Measurements from ENCODE around the gene BCAT1.

DNA sequence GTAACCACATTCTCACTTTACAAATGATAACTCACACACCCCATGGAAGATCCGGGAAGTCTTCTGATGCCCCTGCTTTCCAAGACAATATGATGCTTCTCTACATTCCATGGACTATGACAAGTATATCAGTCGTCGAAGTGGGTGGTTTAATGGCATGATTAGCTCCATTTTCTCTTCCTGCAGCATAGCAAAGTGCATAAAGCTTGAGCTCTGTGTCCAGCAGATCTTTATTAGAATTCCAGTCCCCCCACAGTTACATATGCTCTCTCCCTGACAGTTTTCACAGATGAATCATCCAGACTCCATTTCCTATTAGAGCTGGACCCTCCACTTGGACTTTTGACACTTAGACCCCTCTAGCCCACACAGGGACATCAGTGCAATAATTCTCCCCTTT, 174.9 kb downstream of the BCAT1 start:
- TF ChIP-seq, protein P1, sequence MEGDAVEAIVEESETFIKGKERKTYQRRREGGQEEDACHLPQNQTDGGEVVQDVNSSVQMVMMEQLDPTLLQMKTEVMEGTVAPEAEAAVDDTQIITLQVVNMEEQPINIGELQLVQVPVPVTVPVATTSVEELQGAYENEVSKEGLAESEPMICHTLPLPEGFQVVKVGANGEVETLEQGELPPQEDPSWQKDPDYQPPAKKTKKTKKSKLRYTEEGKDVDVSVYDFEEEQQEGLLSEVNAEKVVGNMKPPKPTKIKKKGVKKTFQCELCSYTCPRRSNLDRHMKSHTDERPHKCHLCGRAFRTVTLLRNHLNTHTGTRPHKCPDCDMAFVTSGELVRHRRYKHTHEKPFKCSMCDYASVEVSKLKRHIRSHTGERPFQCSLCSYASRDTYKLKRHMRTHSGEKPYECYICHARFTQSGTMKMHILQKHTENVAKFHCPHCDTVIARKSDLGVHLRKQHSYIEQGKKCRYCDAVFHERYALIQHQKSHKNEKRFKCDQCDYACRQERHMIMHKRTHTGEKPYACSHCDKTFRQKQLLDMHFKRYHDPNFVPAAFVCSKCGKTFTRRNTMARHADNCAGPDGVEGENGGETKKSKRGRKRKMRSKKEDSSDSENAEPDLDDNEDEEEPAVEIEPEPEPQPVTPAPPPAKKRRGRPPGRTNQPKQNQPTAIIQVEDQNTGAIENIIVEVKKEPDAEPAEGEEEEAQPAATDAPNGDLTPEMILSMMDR (IDR thresholded peaks at IDR 0.05): no peak
- TF ChIP-seq EP300 (IDR thresholded peaks at IDR 0.05; ENCODE audit: low read depth): no peak

Measured in transverse colon (tissue), 3 donors.